Neural progenitor cell (in vitro differentiated cells): Measurements from ENCODE around the gene JADE3.

Experiments
- CTCF ChIP-seq: fragments of 200-600 bp; sonication (generic); IDR thresholded peaks from 2 replicates; pipeline ENCODE4 v1.5.1; 2017; ENCODE audit warnings: antibody characterized with exemption, mild to moderate bottlenecking
- EZH2 ChIP-seq: fragments of 200-600 bp; sonication (generic); IDR thresholded peaks from 2 replicates; pipeline ENCODE4 v1.6.1; 2017; ENCODE audit warnings: antibody characterized with exemption, mild to moderate bottlenecking, moderate library complexity
- EZH2phosphoT487 ChIP-seq: fragments of 200-600 bp; sonication (generic); IDR thresholded peaks from 2 replicates; pipeline ENCODE4 v1.6.1; 2017; ENCODE audit warnings: antibody characterized with exemption

GRCh38 chrX:47012131-47012530, 99.9 kb downstream of the JADE3 start:
- no peak for TF ChIP-seq CTCF
- TF ChIP-seq EZH2 = no peak
- no peak for TF ChIP-seq EZH2phosphoT487
